IMR-90 (cell line): ENCODE data around the gene PYY. TPM values are rescaled to one million over a fixed set of nuclear protein-coding genes. Genes with fewer than 3 reads are reported as not detected.

Experiments
- ATAC-seq: fragments of 200-7000 bp; cut with Tn5 transposase; 2 replicates; pipeline ENCODE4 v1.9.1; 2020; ENCODE audit warnings: low read depth, mild to moderate bottlenecking, moderate library complexity
- BruUV-seq: library from RNA; stranded (reverse); fragments of 400-500 nt; replicated peaks from 2 replicates; lab custom pipeline; 2021; lab: Mats Ljungman, UMichigan
- CTCF ChIA-PET: fragments of 300-600 bp; formaldehyde crosslinking; extraction: SDS; loops from one replicate; lab custom pipeline; 2021; ENCODE audit warnings: antibody characterized with exemption; lab: Yijun Ruan, JAX
- POLR2A ChIA-PET: fragments of 300-600 bp; sonication (Branson Sonifier 250); formaldehyde crosslinking; loops from one replicate; lab custom pipeline; 2022; ENCODE audit warnings: antibody characterized with exemption; ENCODE audit not compliant: unreplicated experiment; lab: Charles Lee
- DNase-seq: peaks from one replicate; pipeline ENCODE4 v3.0.0; 2013
- H2AFZ ChIP-seq: replicated peaks from 2 replicates; pipeline ENCODE3; 2013; ENCODE audit warnings: low read length, mild to moderate bottlenecking; ENCODE audit not compliant: poor library complexity
- H2AK5ac ChIP-seq: 2 replicates; pipeline ENCODE4 v1.6.1; 2013; ENCODE audit warnings: low read depth, low read length, inconsistent platforms
- H2AK9ac ChIP-seq: replicated peaks from 2 replicates; pipeline ENCODE3; 2013; ENCODE audit warnings: mild to moderate bottlenecking, low read depth, low read length, moderate library complexity; ENCODE audit not compliant: poor library complexity
- H2BK120ac ChIP-seq: 2 replicates; pipeline ENCODE4 v1.6.1; 2013; ENCODE audit warnings: low read depth, low read length, inconsistent platforms
- H2BK15ac ChIP-seq: 3 replicates; pipeline ENCODE4 v1.6.1; 2013; ENCODE audit warnings: low read depth, low read length, inconsistent platforms
- H2BK20ac ChIP-seq: 2 replicates; pipeline ENCODE4 v1.6.1; 2013; ENCODE audit warnings: low read depth, mild to moderate bottlenecking, inconsistent platforms, low read length, moderate library complexity
- H2BK5ac ChIP-seq: 2 replicates; pipeline ENCODE4 v1.6.1; 2013; ENCODE audit warnings: mild to moderate bottlenecking, low read depth, low read length, inconsistent platforms; ENCODE audit not compliant: poor library complexity, severe bottlenecking
- H3K14ac ChIP-seq: replicated peaks from 2 replicates; pipeline ENCODE4 v1.6.1; 2013; ENCODE audit warnings: low read depth, low read length, inconsistent platforms
- H3K18ac ChIP-seq: 2 replicates; pipeline ENCODE4 v1.6.1; 2013; ENCODE audit warnings: low read depth, low read length, control low read depth
- H3K23ac ChIP-seq: 2 replicates; pipeline ENCODE4 v1.6.1; 2013; ENCODE audit warnings: low read depth, low read length, inconsistent platforms
- H3K27ac ChIP-seq: 2 replicates; pipeline ENCODE4 v1.5.1; 2013; ENCODE audit warnings: mild to moderate bottlenecking, control low read depth, low read length; ENCODE audit not compliant: insufficient read depth
- H3K27me3 ChIP-seq: 2 replicates; pipeline ENCODE4 v1.6.1; 2013; ENCODE audit warnings: low read length; ENCODE audit not compliant: control insufficient read depth, insufficient read depth
- H3K36me3 ChIP-seq: 2 replicates; pipeline ENCODE4 v1.6.1; 2013; ENCODE audit warnings: low read length, mixed read lengths; ENCODE audit not compliant: control insufficient read depth, insufficient read depth
- H3K4ac ChIP-seq: 2 replicates; pipeline ENCODE4 v1.6.1; 2013; ENCODE audit warnings: low read depth, low read length, inconsistent platforms
- H3K4me1 ChIP-seq: 2 replicates; pipeline ENCODE4 v1.6.1; 2013; ENCODE audit warnings: low read length, mixed read lengths; ENCODE audit not compliant: control insufficient read depth, insufficient read depth
- H3K4me2 ChIP-seq: 2 replicates; pipeline ENCODE4 v1.6.1; 2013; ENCODE audit warnings: low read depth, mild to moderate bottlenecking, control low read depth, low read length, moderate library complexity
- H3K4me3 ChIP-seq: 2 replicates; pipeline ENCODE4 v1.5.1; 2013; ENCODE audit warnings: low read depth, mild to moderate bottlenecking, control low read depth, low read length, moderate library complexity; ENCODE audit not compliant: insufficient read depth
- H3K56ac ChIP-seq: 2 replicates; pipeline ENCODE4 v1.6.1; 2013; ENCODE audit warnings: low read length, inconsistent platforms; ENCODE audit not compliant: insufficient read depth; ENCODE audit errors: extremely low read depth
- H3K79me1 ChIP-seq, 2 experiments: 2 replicates each; pipeline ENCODE4 v1.6.1; 2013; ENCODE audit warnings: low read length in 2 of 2, inconsistent platforms in 1 of 2, low read depth in 1 of 2
- H3K9ac ChIP-seq: 2 replicates; pipeline ENCODE4 v1.6.1; 2013; ENCODE audit warnings: low read depth, low read length, control low read depth
- H3K9me1 ChIP-seq: 2 replicates; pipeline ENCODE4 v1.6.1; 2013; ENCODE audit warnings: low read length, inconsistent platforms; ENCODE audit not compliant: insufficient read depth
- H3K9me3 ChIP-seq: 2 replicates; pipeline ENCODE4 v1.6.1; 2013; ENCODE audit warnings: low read length; ENCODE audit not compliant: control insufficient read depth, insufficient read depth
- H4K20me1 ChIP-seq: 2 replicates; pipeline ENCODE4 v1.6.1; 2013; ENCODE audit warnings: low read length, inconsistent platforms; ENCODE audit not compliant: insufficient read depth
- H4K5ac ChIP-seq: 2 replicates; pipeline ENCODE4 v1.6.1; 2013; ENCODE audit warnings: mild to moderate bottlenecking, low read depth, low read length, control low read depth
- H4K8ac ChIP-seq, 2 experiments: 2 replicates each; pipeline ENCODE4 v1.6.1; 2013; ENCODE audit warnings: low read depth in 2 of 2, low read length in 2 of 2, control low read depth in 1 of 2, inconsistent platforms in 1 of 2
- H4K91ac ChIP-seq: 2 replicates; pipeline ENCODE4 v1.6.1; 2013; ENCODE audit warnings: low read depth, low read length, inconsistent platforms; ENCODE audit not compliant: insufficient read depth
- CEBPB ChIP-seq: IDR thresholded peaks from 2 replicates; pipeline ENCODE4 v1.6.1; 2012; ENCODE audit warnings: low read depth, low read length, improper control_type of control experiment
- FOS ChIP-seq: fragments of 150-350 bp; IDR thresholded peaks from 2 replicates; pipeline ENCODE4 v1.6.1; 2016; ENCODE audit warnings: low read depth, low read length
- MAFK ChIP-seq: IDR thresholded peaks from 2 replicates; pipeline ENCODE4 v1.6.1; 2012; ENCODE audit warnings: low read depth, low read length, improper control_type of control experiment
- NFE2L2 ChIP-seq: fragments of 150-350 bp; IDR thresholded peaks from 2 replicates; pipeline ENCODE4 v1.6.1; 2016; ENCODE audit warnings: low read depth, mild to moderate bottlenecking, low read length
- POLR2A ChIP-seq: IDR thresholded peaks from 2 replicates; pipeline ENCODE4 v1.6.1; 2012; ENCODE audit warnings: mild to moderate bottlenecking, low read depth, low read length
- WGBS, 2 experiments: methylation state at CpG; one replicate each; pipeline versions ENCODE4 v1.1.5 to v1.1.7; 2013; ENCODE audit warnings: missing lambda C conversion rate in 2 of 2; ENCODE audit not compliant: insufficient read length in 1 of 2; ENCODE audit errors: extremely low coverage in 2 of 2; 5-methylcytosine and 5-hydroxymethylcytosine counted together
- dilution Hi-C: fragments of 300-500 bp; cut with HindIII; formaldehyde crosslinking; loops from one replicate; pipeline ENCODE4 v1.14.3; 2018; ENCODE audit warnings: low sequenced_read_pairs; ENCODE audit not compliant: unreplicated experiment
- in situ Hi-C: fragments of 300-500 bp; cut with MboI; formaldehyde crosslinking; loops from 3 replicates; pipeline ENCODE4 v1.14.3; 2019; ENCODE audit warnings: low sequenced_read_pairs, inconsistent platforms, mixed read lengths
- intact Hi-C: fragments of 100-400 bp; cut with micrococcal nuclease; formaldehyde crosslinking; loops from 2 replicates; pipeline ENCODE4 v1.10.0; 2022
- polyA plus RNA-seq, 3 experiments: library from polyadenylated mRNA; depleted of rRNA; stranded (reverse); fragments of >200 nt; gene quantifications; 2 replicates each; pipeline ENCODE4 v1.2.3, GENCODE V29; 2012; ENCODE audit warnings: low replicate concordance in 1 of 3
- total RNA-seq: library from RNA; depleted of rRNA; stranded (reverse); fragments of >200 nt; gene quantifications from 2 replicates; pipeline ENCODE4 v1.2.3, GENCODE V29; 2012
- TF ChIP-seq, protein P1 (sequence below): fragments of 150-350 bp; IDR thresholded peaks from 2 replicates; pipeline ENCODE4 v1.6.1; 2016; ENCODE audit warnings: low read depth, mild to moderate bottlenecking, low read length, moderate library complexity, borderline replicate concordance

The PYY gene
- total and polyA plus RNA-seq, 2 of the 4 experiments (the other 2 are of a cell fraction), result not detected

DNA sequence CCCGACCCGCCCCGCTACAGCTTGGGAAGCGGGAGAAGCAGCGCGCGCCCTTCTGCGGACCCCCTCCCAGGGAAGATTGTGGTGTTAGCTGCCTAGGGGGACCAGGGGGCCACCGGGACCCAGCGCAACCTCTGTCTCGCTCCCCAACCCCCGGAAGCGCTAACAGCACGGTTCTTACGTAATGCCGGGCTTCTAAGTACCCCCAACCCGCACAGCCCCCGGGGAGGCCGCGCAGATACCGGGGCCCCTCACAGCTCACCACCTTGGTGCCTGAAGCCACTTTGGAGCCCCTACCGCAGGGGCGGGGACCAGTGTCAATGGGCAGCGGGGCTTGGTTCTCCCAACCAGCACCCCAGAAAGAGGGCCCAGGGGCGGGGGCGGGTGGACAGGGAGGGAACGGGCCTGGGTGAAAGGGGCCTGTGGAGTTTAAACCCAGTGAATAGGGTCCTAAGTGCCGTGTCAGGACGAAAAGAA, 46.8 kb downstream of the PYY start:
- Histone ChIP-seq H3K36me3 (no peaks in the 10 kb centered on the region), H2AFZ (peak overlapping the region; percentile 95), H3K23ac (no peak overlapping the region), H2AK5ac (no peak overlapping the region), H2BK120ac (no peak overlapping the region), H3K9me3 (no peaks in the 10 kb centered on the region), H3K14ac (no peak overlapping the region; the same call in 1 of the 2 replicates), H3K27ac (no peak overlapping the region; the same call in 1 of the 2 replicates), H2BK15ac (no peak overlapping the region), H3K4me3 (peak overlapping the region; percentile 57), H3K4ac (no peak overlapping the region), H3K4me1 (peaks cover 6% of the 10 kb centered on the region), H3K4me2 (peak overlapping the region; percentile 98), H3K9ac (peak overlapping the region; percentile 47), H3K79me1 (no peaks in the 10 kb centered on the region), H2AK9ac (no peak overlapping the region), H2BK20ac (no peak overlapping the region), H4K91ac (no peak overlapping the region), H4K5ac (no peak overlapping the region), H3K9me1 (0 out of 2 replicates have a peak, but pooled peaks cover 4% of the 10 kb centered on the region), H2BK5ac (no peak overlapping the region), H3K27me3 (peaks cover 14% of the 10 kb centered on the region; the same call in 1 of the 2 replicates), H4K8ac (no peak overlapping the region; a peak in 2 of 4 replicates), H4K20me1 (peaks cover 8% of the 10 kb centered on the region), H3K56ac (no peak overlapping the region), H3K18ac (no peak overlapping the region)
- no TSS peak for BruUV-seq
- dilution Hi-C loops, result no loop called here
- intact Hi-C loops, result no loop called here
- ChIA-PET POLR2A (no interaction called here), CTCF (interaction anchor here (0.7 to 1.9 kb wide), 2 partner anchors 29 to 34 kb away, joined by 4 to 6 read pairs; no protein-coding TSS in a partner anchor)
- DNase-seq (no peak), ATAC-seq (peak; percentile 8)
- WGBS, 2 experiments, result 0% methylated on average over 10 of the region's 29 CpGs; no CpG with 5 or more reads in 1 of the 2 experiments
- in situ Hi-C loops, result no loop called here
- no peak for TF ChIP-seq FOS
- TF ChIP-seq, protein P1, sequence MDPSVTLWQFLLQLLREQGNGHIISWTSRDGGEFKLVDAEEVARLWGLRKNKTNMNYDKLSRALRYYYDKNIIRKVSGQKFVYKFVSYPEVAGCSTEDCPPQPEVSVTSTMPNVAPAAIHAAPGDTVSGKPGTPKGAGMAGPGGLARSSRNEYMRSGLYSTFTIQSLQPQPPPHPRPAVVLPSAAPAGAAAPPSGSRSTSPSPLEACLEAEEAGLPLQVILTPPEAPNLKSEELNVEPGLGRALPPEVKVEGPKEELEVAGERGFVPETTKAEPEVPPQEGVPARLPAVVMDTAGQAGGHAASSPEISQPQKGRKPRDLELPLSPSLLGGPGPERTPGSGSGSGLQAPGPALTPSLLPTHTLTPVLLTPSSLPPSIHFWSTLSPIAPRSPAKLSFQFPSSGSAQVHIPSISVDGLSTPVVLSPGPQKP, result no peak
- no peak for TF ChIP-seq MAFK
- no peak for TF ChIP-seq POLR2A
- no peak for TF ChIP-seq NFE2L2
- TF ChIP-seq CEBPB, result no peak
